Measurements from ENCODE around the gene EMILIN3.

EMILIN3 gene

GRCh38 chr20:41366546-41367392 is at the start of gene EMILIN3:
EMILIN3 (minus strand) TSS chr20:41366818; CDS start chr20:41366634, 184 bp downstream.
- H3K4me3 Mint-ChIP-seq = peak within 1 kb of the TSS; percentile 25
- no peaks in the 10 kb centered on the region for H3K4me1 Mint-ChIP-seq (ENCODE audit: low read depth)
- H3K9me3 Mint-ChIP-seq = no peaks in the 10 kb centered on the region
- peak within 1 kb of the TSS; percentile 26 for H3K27ac Mint-ChIP-seq
- no peaks in the 10 kb centered on the region for H3K36me3 Mint-ChIP-seq (ENCODE audit: low read depth)
- H3K27me3 Mint-ChIP-seq (ENCODE audit: low read depth) = peaks cover 41% of the 10 kb centered on the region

GRCh38 chr20:41415191-41415590 is 48.6 kb upstream of the EMILIN3 start:
- Mint-ChIP-seq H3K36me3 (ENCODE audit: low read depth) (peaks cover 59% of the 10 kb centered on the region), H3K27me3 (ENCODE audit: low read depth) (no peaks in the 10 kb centered on the region), H3K27ac (no peak overlapping the region), H3K9me3 (no peaks in the 10 kb centered on the region), H3K4me3 (no peak overlapping the region), H3K4me1 (ENCODE audit: low read depth) (peaks cover 18% of the 10 kb centered on the region)

GRCh38 chr20:41413169-41413568 is 46.6 kb upstream of the EMILIN3 start:
- no peak overlapping the region for H3K4me3 Mint-ChIP-seq
- H3K36me3 Mint-ChIP-seq (ENCODE audit: low read depth) = peaks cover 58% of the 10 kb centered on the region
- peaks cover 25% of the 10 kb centered on the region for H3K4me1 Mint-ChIP-seq (ENCODE audit: low read depth)
- H3K27me3 Mint-ChIP-seq (ENCODE audit: low read depth) = no peaks in the 10 kb centered on the region
- no peaks in the 10 kb centered on the region for H3K9me3 Mint-ChIP-seq
- no peak overlapping the region for H3K27ac Mint-ChIP-seq

GRCh38 chr20:41412324-41413120 is 45.9 kb upstream of the EMILIN3 start:
- Mint-ChIP-seq H3K27ac (peak overlapping the region; percentile 27), H3K4me3 (no peak overlapping the region), H3K4me1 (ENCODE audit: low read depth) (peaks cover 29% of the 10 kb centered on the region), H3K36me3 (ENCODE audit: low read depth) (peaks cover 54% of the 10 kb centered on the region), H3K9me3 (no peaks in the 10 kb centered on the region), H3K27me3 (ENCODE audit: low read depth) (no peaks in the 10 kb centered on the region)

- no peak overlapping the region for H3K27ac Mint-ChIP-seq
These were observed 44.8 kb upstream of the EMILIN3 start for GRCh38 chr20:41411391-41411847.

GRCh38 chr20:41408986-41409385 is 42.4 kb upstream of the EMILIN3 start:
- H3K4me3 Mint-ChIP-seq = peak overlapping the region; percentile 34
- H3K36me3 Mint-ChIP-seq (ENCODE audit: low read depth) = peaks cover 43% of the 10 kb centered on the region
- H3K27ac Mint-ChIP-seq = no peak overlapping the region
- no peaks in the 10 kb centered on the region for H3K27me3 Mint-ChIP-seq (ENCODE audit: low read depth)
- no peaks in the 10 kb centered on the region for H3K9me3 Mint-ChIP-seq
- peaks cover 35% of the 10 kb centered on the region for H3K4me1 Mint-ChIP-seq (ENCODE audit: low read depth)

More at GRCh38 chr20:41411391-41411847, 44.8 kb upstream of the EMILIN3 start:
- no peaks in the 10 kb centered on the region for H3K27me3 Mint-ChIP-seq (ENCODE audit: low read depth)
- peaks cover 32% of the 10 kb centered on the region for H3K4me1 Mint-ChIP-seq (ENCODE audit: low read depth)
- no peaks in the 10 kb centered on the region for H3K9me3 Mint-ChIP-seq
- H3K4me3 Mint-ChIP-seq = no peak overlapping the region
- peaks cover 54% of the 10 kb centered on the region for H3K36me3 Mint-ChIP-seq (ENCODE audit: low read depth)

- Mint-ChIP-seq H3K36me3 (ENCODE audit: low read depth) (peaks cover 39% of the 10 kb centered on the region), H3K4me3 (peak overlapping the region; percentile 34), H3K27ac (peak overlapping the region; percentile 11), H3K9me3 (no peaks in the 10 kb centered on the region), H3K4me1 (ENCODE audit: low read depth) (peaks cover 29% of the 10 kb centered on the region), H3K27me3 (ENCODE audit: low read depth) (no peaks in the 10 kb centered on the region)
These were observed 41.7 kb upstream of the EMILIN3 start for GRCh38 chr20:41408156-41408794.

GRCh38 chr20:41407607-41408006 is 41.0 kb upstream of the EMILIN3 start:
- H3K4me1 Mint-ChIP-seq (ENCODE audit: low read depth) = peaks cover 25% of the 10 kb centered on the region
- no peak overlapping the region for H3K27ac Mint-ChIP-seq
- no peak overlapping the region for H3K4me3 Mint-ChIP-seq
- peaks cover 39% of the 10 kb centered on the region for H3K36me3 Mint-ChIP-seq (ENCODE audit: low read depth)
- no peaks in the 10 kb centered on the region for H3K27me3 Mint-ChIP-seq (ENCODE audit: low read depth)
- no peaks in the 10 kb centered on the region for H3K9me3 Mint-ChIP-seq

GRCh38 chr20:41406896-41407444 is 40.4 kb upstream of the EMILIN3 start:
- Mint-ChIP-seq H3K36me3 (ENCODE audit: low read depth) (peaks cover 36% of the 10 kb centered on the region), H3K27me3 (ENCODE audit: low read depth) (no peaks in the 10 kb centered on the region), H3K4me3 (no peak overlapping the region), H3K27ac (no peak overlapping the region), H3K4me1 (ENCODE audit: low read depth) (peaks cover 23% of the 10 kb centered on the region), H3K9me3 (no peaks in the 10 kb centered on the region)

GRCh38 chr20:41406353-41406752 is 39.7 kb upstream of the EMILIN3 start:
- H3K4me3 Mint-ChIP-seq = no peak overlapping the region
- H3K9me3 Mint-ChIP-seq = no peaks in the 10 kb centered on the region
- H3K4me1 Mint-ChIP-seq (ENCODE audit: low read depth) = peaks cover 23% of the 10 kb centered on the region
- no peaks in the 10 kb centered on the region for H3K27me3 Mint-ChIP-seq (ENCODE audit: low read depth)
- peaks cover 33% of the 10 kb centered on the region for H3K36me3 Mint-ChIP-seq (ENCODE audit: low read depth)
- H3K27ac Mint-ChIP-seq = no peak overlapping the region

GRCh38 chr20:41405436-41405835 is 38.8 kb upstream of the EMILIN3 start:
- peaks cover 31% of the 10 kb centered on the region for H3K36me3 Mint-ChIP-seq (ENCODE audit: low read depth)
- peaks cover 20% of the 10 kb centered on the region for H3K4me1 Mint-ChIP-seq (ENCODE audit: low read depth)
- no peaks in the 10 kb centered on the region for H3K27me3 Mint-ChIP-seq (ENCODE audit: low read depth)
- no peak overlapping the region for H3K4me3 Mint-ChIP-seq
- H3K27ac Mint-ChIP-seq = no peak overlapping the region
- H3K9me3 Mint-ChIP-seq = no peaks in the 10 kb centered on the region

- Mint-ChIP-seq H3K4me1 (ENCODE audit: low read depth) (peaks cover 14% of the 10 kb centered on the region), H3K4me3 (no peak overlapping the region), H3K36me3 (ENCODE audit: low read depth) (peaks cover 20% of the 10 kb centered on the region), H3K27ac (no peak overlapping the region), H3K27me3 (ENCODE audit: low read depth) (no peaks in the 10 kb centered on the region), H3K9me3 (no peaks in the 10 kb centered on the region)
These were observed 37.0 kb upstream of the EMILIN3 start for GRCh38 chr20:41403604-41404003.

- H3K9me3 Mint-ChIP-seq = no peaks in the 10 kb centered on the region
- H3K4me1 Mint-ChIP-seq (ENCODE audit: low read depth) = no peaks in the 10 kb centered on the region
- H3K4me3 Mint-ChIP-seq = no peak overlapping the region
- H3K27ac Mint-ChIP-seq = no peak overlapping the region
- no peaks in the 10 kb centered on the region for H3K27me3 Mint-ChIP-seq (ENCODE audit: low read depth)
- H3K36me3 Mint-ChIP-seq (ENCODE audit: low read depth) = peaks cover 2% of the 10 kb centered on the region
These were observed 31.8 kb upstream of the EMILIN3 start for GRCh38 chr20:41398408-41398807.

All from T-helper 1 cell treated with Interleukin-12 subunit alpha and Interleukin-12 subunit beta and Interleukin-4 antibody, amounts not matched to agents 30 μg/mL and 1 μg/mL, for 36 hours (primary cell).